Measurements from ENCODE around the gene SH2D1B. TPM values are rescaled to one million over a fixed set of nuclear protein-coding genes. Genes with fewer than 3 reads are reported as not detected.
A peak's percentile ranks its signal among the peaks of the same experiment; 100 is the strongest.

The SH2D1B gene
- total RNA-seq, 4 donors from 2014 or later = not detected

GRCh38 chr1:162381383-162381782 is 30.6 kb downstream of the SH2D1B start, which contains the start of gene C1orf226:
Gene C1orf226 (plus strand): TSS chr1:162381728. CDS start chr1:162381902, 174 bp downstream.
- no peaks in the 10 kb centered on the region for H3K4me1 ChIP-seq
- WGBS, 2 donors = 91 to 95% methylated on average over 3 of the region's 3 CpGs
- DNase-seq (ENCODE audit: low spot score in 2 of 2) = no peak
- H3K4me3 ChIP-seq = no peak within 1 kb of the TSS
- H3K27ac ChIP-seq = peak within 1 kb of the TSS in 1 of 4 donors; percentile 70
- no peaks in the 10 kb centered on the region for H3K9me3 ChIP-seq
- peaks cover 0 to 27% (median 0%) of the 10 kb centered on the region in 3 donors for H3K36me3 ChIP-seq
- no peak for TF ChIP-seq EP300 (IDR thresholded peaks at IDR 0.05)
- TF ChIP-seq POLR2A (IDR thresholded peaks at IDR 0.05) = no peak
- TF ChIP-seq, protein P1, sequence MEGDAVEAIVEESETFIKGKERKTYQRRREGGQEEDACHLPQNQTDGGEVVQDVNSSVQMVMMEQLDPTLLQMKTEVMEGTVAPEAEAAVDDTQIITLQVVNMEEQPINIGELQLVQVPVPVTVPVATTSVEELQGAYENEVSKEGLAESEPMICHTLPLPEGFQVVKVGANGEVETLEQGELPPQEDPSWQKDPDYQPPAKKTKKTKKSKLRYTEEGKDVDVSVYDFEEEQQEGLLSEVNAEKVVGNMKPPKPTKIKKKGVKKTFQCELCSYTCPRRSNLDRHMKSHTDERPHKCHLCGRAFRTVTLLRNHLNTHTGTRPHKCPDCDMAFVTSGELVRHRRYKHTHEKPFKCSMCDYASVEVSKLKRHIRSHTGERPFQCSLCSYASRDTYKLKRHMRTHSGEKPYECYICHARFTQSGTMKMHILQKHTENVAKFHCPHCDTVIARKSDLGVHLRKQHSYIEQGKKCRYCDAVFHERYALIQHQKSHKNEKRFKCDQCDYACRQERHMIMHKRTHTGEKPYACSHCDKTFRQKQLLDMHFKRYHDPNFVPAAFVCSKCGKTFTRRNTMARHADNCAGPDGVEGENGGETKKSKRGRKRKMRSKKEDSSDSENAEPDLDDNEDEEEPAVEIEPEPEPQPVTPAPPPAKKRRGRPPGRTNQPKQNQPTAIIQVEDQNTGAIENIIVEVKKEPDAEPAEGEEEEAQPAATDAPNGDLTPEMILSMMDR (IDR thresholded peaks at IDR 0.05) = no peak
- H3K27me3 ChIP-seq = no peaks in the 10 kb centered on the region

GRCh38 chr1:162380061-162380846 is 31.7 kb downstream of the SH2D1B start:
- whole genome bisulfite sequencing, 2 donors = 92 to 93% methylated on average over 6 of the region's 6 CpGs
- peaks cover 0 to 25% (median 0%) of the 10 kb centered on the region in 3 donors for H3K36me3 ChIP-seq
- no peak for DNase-seq (ENCODE audit: low spot score in 2 of 2)

GRCh38 chr1:162376691-162377090 is 35.2 kb downstream of the SH2D1B start, which contains the start of gene SPATA46:
Gene SPATA46 (minus strand): TSS chr1:162376854. CDS start chr1:162376790, 64 bp downstream.
- Histone ChIP-seq H3K27me3 (no peaks in the 10 kb centered on the region), H3K36me3 (peaks cover 0 to 7% (median 0%) of the 10 kb centered on the region in 3 donors), H3K4me1 (peaks cover 0 to 7% (median 0%) of the 10 kb centered on the region in 4 donors), H3K9me3 (no peaks in the 10 kb centered on the region), H3K4me3 (no peak within 1 kb of the TSS), H3K27ac (no peak within 1 kb of the TSS)
- TF ChIP-seq, protein P1 (IDR thresholded peaks at IDR 0.05) = no peak
- TF ChIP-seq EP300 (IDR thresholded peaks at IDR 0.05) = no peak
- no peak for TF ChIP-seq POLR2A (IDR thresholded peaks at IDR 0.05)
- 93 to 95% methylated on average over 5 of the region's 5 CpGs for WGBS, 2 donors
- no peak for DNase-seq (ENCODE audit: low spot score in 2 of 2)

More at GRCh38 chr1:162380061-162380846, 31.7 kb downstream of the SH2D1B start:
- H3K27ac ChIP-seq = no peak overlapping the region
- H3K27me3 ChIP-seq = no peaks in the 10 kb centered on the region
- TF ChIP-seq EP300 (IDR thresholded peaks at IDR 0.05) (no peak), POLR2A (IDR thresholded peaks at IDR 0.05) (no peak)
- TF ChIP-seq, protein P1 (IDR thresholded peaks at IDR 0.05) = no peak
- no peak overlapping the region for H3K4me3 ChIP-seq
- H3K9me3 ChIP-seq = no peaks in the 10 kb centered on the region
- H3K4me1 ChIP-seq = no peaks in the 10 kb centered on the region

DNA sequence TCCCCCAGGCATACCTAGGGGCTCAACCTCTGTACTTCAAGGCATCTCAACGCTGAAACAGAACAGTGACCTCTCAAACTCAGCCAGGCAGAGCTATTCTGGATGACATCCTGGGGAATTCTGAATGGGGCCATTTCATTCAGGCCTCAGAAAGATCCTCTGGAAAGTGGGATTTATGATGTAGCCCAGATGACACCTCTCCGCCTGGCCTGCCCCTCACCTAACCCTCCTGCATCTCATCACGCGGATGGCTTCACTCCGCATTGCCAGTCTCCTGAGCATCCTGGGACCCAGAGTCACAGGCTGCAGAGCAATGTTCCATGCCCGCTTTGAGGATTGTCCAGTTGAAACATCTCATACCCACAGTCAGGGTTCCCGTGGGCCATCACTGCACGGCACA is 36.5 kb downstream of the SH2D1B start:
- DNase-seq (ENCODE audit: low spot score in 2 of 2) = no peak
- 78 to 83% methylated on average over 7 to 8 of the region's 8 CpGs for WGBS, 2 donors
- Histone ChIP-seq H3K4me1 (peaks cover 0 to 10% (median 0%) of the 10 kb centered on the region in 4 donors), H3K27me3 (no peaks in the 10 kb centered on the region), H3K4me3 (no peak overlapping the region), H3K36me3 (peaks cover 0 to 7% (median 0%) of the 10 kb centered on the region in 3 donors), H3K9me3 (no peaks in the 10 kb centered on the region), H3K27ac (no peak overlapping the region)
- TF ChIP-seq, protein P1 (IDR thresholded peaks at IDR 0.05) = no peak
- TF ChIP-seq POLR2A (IDR thresholded peaks at IDR 0.05) = no peak
- TF ChIP-seq EP300 (IDR thresholded peaks at IDR 0.05) = no peak

GRCh38 chr1:162374406-162374805 is 37.5 kb downstream of the SH2D1B start:
- H3K27ac ChIP-seq = no peak overlapping the region
- peaks cover 0 to 10% (median 0%) of the 10 kb centered on the region in 4 donors for H3K4me1 ChIP-seq
- 86 to 95% methylated on average over 5 to 9 of the region's 9 CpGs for WGBS, 2 donors
- H3K36me3 ChIP-seq = peaks cover 0 to 7% (median 0%) of the 10 kb centered on the region in 3 donors
- no peaks in the 10 kb centered on the region for H3K27me3 ChIP-seq
- H3K9me3 ChIP-seq = no peaks in the 10 kb centered on the region
- DNase-seq (ENCODE audit: low spot score in 2 of 2) = no peak
- TF ChIP-seq, protein P1 (IDR thresholded peaks at IDR 0.05) = no peak
- TF ChIP-seq POLR2A (IDR thresholded peaks at IDR 0.05) = no peak
- TF ChIP-seq EP300 (IDR thresholded peaks at IDR 0.05) = no peak
- no peak overlapping the region for H3K4me3 ChIP-seq

Data from tibial nerve (tissue), 4 donors.